WTC11 (cell line): Measurements from ENCODE around the gene SYNGAP1. TPM values are rescaled to one million over a fixed set of nuclear protein-coding genes. Genes with fewer than 3 reads are reported as not detected.

Experiments used
- ATAC-seq: fragments of 200-7000 bp; cut with Tn5 transposase; 2 replicates; pipeline ENCODE4 v1.10.0; 2021; ENCODE audit warnings: mild to moderate bottlenecking, moderate library complexity
- CTCF ChIA-PET: fragments of 300-600 bp; sonication (Branson Sonifier 250); formaldehyde crosslinking; loops from one replicate; lab custom pipeline; 2021; ENCODE audit warnings: antibody characterized with exemption; lab: Charles Lee
- POLR2A ChIA-PET: fragments of 350-600 bp; sonication (Branson Sonifier 250); formaldehyde crosslinking; loops from one replicate; lab custom pipeline; 2021; ENCODE audit warnings: antibody characterized with exemption; lab: Charles Lee
- DNase-seq: peaks from one replicate; pipeline ENCODE4 v3.0.0; 2021; ENCODE audit warnings: low spot score
- H3K27ac Mint-ChIP-seq: 2 replicates; pipeline ENCODE4 v1.8.0; 2021; ENCODE audit warnings: mixed read lengths
- H3K27me3 Mint-ChIP-seq: 2 replicates; pipeline ENCODE4 v1.8.0; 2021; ENCODE audit warnings: low read depth, mild to moderate bottlenecking, moderate library complexity, mixed read lengths
- H3K36me3 Mint-ChIP-seq: 2 replicates; pipeline ENCODE4 v1.8.0; 2021; ENCODE audit warnings: mixed read lengths
- H3K4me1 Mint-ChIP-seq: 2 replicates; pipeline ENCODE4 v1.8.0; 2022; ENCODE audit warnings: mixed read lengths
- H3K4me3 Mint-ChIP-seq: 2 replicates; pipeline ENCODE4 v1.8.0; 2021; ENCODE audit warnings: mild to moderate bottlenecking, moderate library complexity, mixed read lengths
- H3K9me3 Mint-ChIP-seq: 2 replicates; pipeline ENCODE4 v1.8.0; 2021; ENCODE audit warnings: mixed read lengths
- ATF3 ChIP-seq: sonication (generic); formaldehyde crosslinking; conservative IDR thresholded peaks from 2 replicates; pipeline ENCODE4 v1.8.1; 2022; ENCODE audit warnings: mild to moderate bottlenecking, missing genetic modification reagents
- ATF6 ChIP-seq: sonication (generic); formaldehyde crosslinking; IDR thresholded peaks from 2 replicates; pipeline ENCODE4 v1.8.1; 2023; ENCODE audit warnings: mild to moderate bottlenecking, missing genetic modification reagents
- CBFB ChIP-seq: sonication (generic); formaldehyde crosslinking; IDR thresholded peaks from 2 replicates; pipeline ENCODE4 v1.8.1; 2022; ENCODE audit warnings: mild to moderate bottlenecking, low read depth, missing genetic modification reagents
- ERG ChIP-seq: fragments of 250-450 bp; sonication (Bioruptor Pico); IDR thresholded peaks from 2 replicates; pipeline ENCODE4 v1.8.0; 2021; ENCODE audit warnings: mild to moderate bottlenecking
- HMGXB4 ChIP-seq: sonication (generic); formaldehyde crosslinking; IDR thresholded peaks from 2 replicates; pipeline ENCODE4 v1.8.1; 2023; ENCODE audit warnings: mild to moderate bottlenecking, moderate library complexity, missing genetic modification reagents
- IRF1 ChIP-seq: sonication (generic); formaldehyde crosslinking; IDR thresholded peaks from 2 replicates; pipeline ENCODE4 v1.8.0; 2023; ENCODE audit warnings: missing genetic modification reagents
- IRF2 ChIP-seq: sonication (generic); formaldehyde crosslinking; IDR thresholded peaks from 2 replicates; pipeline ENCODE4 v1.8.0; 2022; ENCODE audit warnings: low read depth, missing genetic modification reagents, borderline replicate concordance
- KAT7 ChIP-seq: sonication (generic); formaldehyde crosslinking; IDR thresholded peaks from 2 replicates; pipeline ENCODE4 v1.8.1; 2023; ENCODE audit warnings: missing genetic modification reagents, mild to moderate bottlenecking, borderline replicate concordance
- MAX ChIP-seq: sonication (generic); formaldehyde crosslinking; IDR thresholded peaks from 2 replicates; pipeline ENCODE4 v1.8.0; 2022; ENCODE audit warnings: mild to moderate bottlenecking, missing genetic modification reagents
- PRRX2 ChIP-seq: fragments of 250-450 bp; sonication (Bioruptor Pico); IDR thresholded peaks from 2 replicates; pipeline ENCODE4 v1.8.0; 2021; ENCODE audit warnings: mild to moderate bottlenecking
- RORB ChIP-seq: fragments of 250-450 bp; sonication (Bioruptor Pico); IDR thresholded peaks from 2 replicates; pipeline ENCODE4 v1.9.0; 2021; ENCODE audit warnings: mild to moderate bottlenecking
- SMAD4 ChIP-seq: sonication (generic); formaldehyde crosslinking; IDR thresholded peaks from 2 replicates; pipeline ENCODE4 v1.8.0; 2022; ENCODE audit warnings: mild to moderate bottlenecking, missing genetic modification reagents
- SP1 ChIP-seq: sonication (generic); formaldehyde crosslinking; conservative IDR thresholded peaks from 2 replicates; pipeline ENCODE4 v1.8.1; 2022; ENCODE audit warnings: missing genetic modification reagents
- STAT6 ChIP-seq: sonication (generic); formaldehyde crosslinking; conservative IDR thresholded peaks from 2 replicates; pipeline ENCODE4 v1.8.1; 2023; ENCODE audit warnings: mild to moderate bottlenecking, low read depth, missing genetic modification reagents, moderate library complexity
- TCF7 ChIP-seq: sonication (generic); formaldehyde crosslinking; IDR thresholded peaks from 2 replicates; pipeline ENCODE4 v1.8.0; 2022; ENCODE audit warnings: mild to moderate bottlenecking, low read depth, missing genetic modification reagents, moderate library complexity
- ZBTB21 ChIP-seq: sonication (generic); formaldehyde crosslinking; IDR thresholded peaks from 2 replicates; pipeline ENCODE4 v1.8.1; 2023; ENCODE audit warnings: mild to moderate bottlenecking, missing genetic modification reagents, borderline replicate concordance
- ZBTB43 ChIP-seq: sonication (generic); formaldehyde crosslinking; IDR thresholded peaks from 2 replicates; pipeline ENCODE4 v1.8.1; 2023; ENCODE audit warnings: mild to moderate bottlenecking, missing genetic modification reagents
- ZSCAN18 ChIP-seq: fragments of 250-450 bp; sonication (Bioruptor Pico); IDR thresholded peaks from 2 replicates; pipeline ENCODE4 v2.1.2; 2022; ENCODE audit warnings: mild to moderate bottlenecking, moderate library complexity
- total RNA-seq: library from RNA; stranded (reverse); gene quantifications from 3 replicates; pipeline ENCODE4 v1.2.3, GENCODE V29; 2021

Gene SYNGAP1
- total RNA-seq, 1 experiment from 2014 or later: 139 TPM

GRCh38 chr6:33412140-33413009 lies 7.5 kb upstream of the SYNGAP1 start:
- Mint-ChIP-seq H3K9me3 (no peaks in the 10 kb centered on the region), H3K27me3 (no peaks in the 10 kb centered on the region), H3K36me3 (peaks cover 43% of the 10 kb centered on the region), H3K4me3 (peak overlapping the region; percentile 76), H3K27ac (no peak overlapping the region), H3K4me1 (peaks cover 43% of the 10 kb centered on the region)
- ChIA-PET CTCF (interaction anchor here (0.8 to 1.1 kb wide), 3 partner anchors 14 to 17 kb away, joined by 3 to 4 read pairs (median 4); no protein-coding TSS in a partner anchor), POLR2A (interaction anchor here (0.8 to 1.0 kb wide), 2 partner anchors 13 to 95 kb away, joined by 3 to 8 read pairs; partner anchors contain the start of gene ZBTB22)
- TF ChIP-seq ZBTB21 (no peak), HMGXB4 (CRISPR knock-in tag) (no peak), ZBTB43 (CRISPR knock-in tag) (no peak), ATF3 (CRISPR knock-in tag) (no peak), RORB (CRISPR knock-in tag) (no peak), STAT6 (CRISPR knock-in tag) (no peak), IRF2 (CRISPR knock-in tag) (no peak), SP1 (CRISPR knock-in tag) (no peak), MAX (CRISPR knock-in tag) (no peak), SMAD4 (CRISPR knock-in tag) (no peak), IRF1 (CRISPR knock-in tag) (no peak), PRRX2 (CRISPR knock-in tag) (no peak), ERG (CRISPR knock-in tag) (no peak), ZSCAN18 (CRISPR knock-in tag) (no peak), ATF6 (CRISPR knock-in tag) (no peak), KAT7 (CRISPR knock-in tag) (no peak), TCF7 (CRISPR knock-in tag) (no peak), CBFB (CRISPR knock-in tag) (no peak)
- no peak for DNase-seq
- ATAC-seq: no peak
